Measurements from ENCODE around the gene ANGPTL8.

ANGPTL8 gene

GRCh38 chr19:11264452-11265176 is 25.2 kb downstream of the ANGPTL8 start:
- DNase-seq = no peak

DNA sequence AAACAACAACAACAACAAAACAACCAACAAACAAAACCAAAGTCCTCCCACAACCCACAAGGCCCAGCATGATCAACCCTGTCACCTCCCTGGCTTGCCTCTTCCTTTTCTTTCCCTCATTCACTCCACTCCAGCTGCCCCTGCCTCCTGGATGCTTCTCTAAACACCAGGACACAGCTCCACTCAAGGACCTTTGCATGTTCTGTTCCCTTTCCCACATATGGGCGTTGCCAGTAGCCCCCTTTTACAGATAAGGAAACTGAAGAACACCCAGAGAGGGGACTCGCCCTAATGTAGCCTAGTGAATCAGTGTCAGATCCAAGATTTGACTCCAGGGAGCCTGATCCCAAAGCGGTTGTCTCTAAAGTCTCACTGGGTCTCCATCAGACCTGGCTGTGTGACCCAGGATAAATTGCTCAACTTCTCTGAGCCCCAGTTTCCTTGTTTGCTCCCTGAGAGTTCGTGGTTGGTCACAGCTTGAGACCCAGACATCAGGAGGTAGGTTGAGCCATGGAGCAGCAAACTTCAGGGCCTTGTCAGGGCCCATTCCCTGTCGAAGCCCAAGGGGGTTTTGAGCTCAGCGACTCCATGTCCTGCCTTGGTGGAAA is 25.9 kb downstream of the ANGPTL8 start:
- no peak for DNase-seq

DNA sequence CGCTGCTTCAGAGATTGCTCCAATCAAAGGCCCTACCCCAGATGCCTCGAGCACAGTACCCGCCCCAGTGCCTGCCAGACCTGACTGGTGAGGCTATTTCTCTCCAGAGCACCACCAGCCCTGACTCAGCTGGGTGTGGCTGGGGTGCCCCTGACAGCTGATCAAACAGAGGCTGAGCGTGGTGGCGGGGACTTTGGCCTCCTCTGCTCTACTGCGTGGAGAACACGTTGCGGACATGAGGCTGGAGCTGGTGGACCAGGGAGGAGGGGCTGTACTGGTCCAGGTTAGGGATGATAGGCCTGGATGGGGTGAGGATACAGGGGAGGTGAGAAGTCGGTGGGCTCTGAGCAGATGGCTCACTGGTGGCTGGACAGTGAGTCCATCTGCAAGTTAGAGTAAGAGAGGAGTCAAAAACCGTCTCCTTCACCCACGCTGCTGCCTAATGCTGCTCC is 26.4 kb downstream of the ANGPTL8 start:
- no peak for DNase-seq

DNA sequence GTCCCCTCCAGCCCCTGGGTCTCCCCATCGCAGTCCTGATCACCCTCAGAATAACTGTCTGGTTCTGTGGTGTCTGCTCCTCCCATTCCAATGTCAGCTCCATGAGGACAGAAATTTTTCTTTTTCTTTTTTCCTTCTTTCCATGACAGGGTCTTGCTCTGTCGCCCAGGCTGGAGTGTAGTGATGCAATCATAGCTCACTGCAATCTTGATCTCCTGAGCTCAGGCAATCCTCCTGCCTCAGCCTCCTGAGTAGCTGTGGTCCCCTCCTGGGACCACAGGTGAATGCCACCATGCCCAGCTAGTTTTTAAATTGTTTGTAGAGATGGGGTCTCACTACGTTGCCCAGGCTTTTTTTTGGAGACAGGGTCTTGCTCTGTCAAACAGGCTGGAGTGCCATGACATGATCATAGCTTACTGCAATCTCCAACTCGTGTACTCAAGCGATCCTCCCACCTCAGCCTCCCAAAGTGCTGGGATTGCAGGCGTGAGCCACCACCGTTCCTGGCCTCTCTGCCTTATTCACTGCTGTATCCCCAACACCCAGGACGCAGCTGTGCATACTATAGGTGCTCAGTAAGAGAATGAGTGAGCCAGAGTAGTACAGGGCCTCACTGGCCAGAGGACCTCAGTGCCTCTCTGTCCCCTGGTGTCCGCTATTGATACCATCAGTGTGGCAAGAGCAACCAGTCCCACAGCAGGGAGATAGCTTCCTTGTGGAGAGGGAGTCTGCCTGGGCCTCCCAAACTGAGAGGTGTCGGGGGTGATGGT is 28.1 kb downstream of the ANGPTL8 start:
- DNase-seq = no peak

DNA sequence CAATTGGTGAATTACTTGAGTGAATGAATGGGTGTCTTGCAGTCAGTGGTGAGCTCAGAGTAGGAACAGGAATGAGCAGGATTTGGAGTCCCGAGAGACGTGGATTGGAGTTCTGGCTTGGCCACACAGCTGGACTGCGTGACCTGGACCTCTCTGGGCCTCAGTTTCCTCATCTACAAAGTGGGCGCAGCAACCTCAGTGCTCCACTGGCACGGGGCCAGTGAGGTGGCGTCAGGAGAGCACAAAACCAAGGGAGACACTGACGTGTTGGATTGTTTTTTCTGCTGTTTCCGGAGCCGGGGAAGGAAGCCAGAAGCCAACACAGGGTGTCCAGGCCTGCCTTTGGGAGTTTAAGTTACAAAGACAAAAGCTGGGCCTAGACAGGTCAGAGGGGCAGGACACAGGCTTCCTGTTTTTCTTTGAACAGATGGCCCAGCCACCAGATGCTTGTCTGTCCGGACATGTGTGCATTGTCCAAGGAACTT is 29.4 kb downstream of the ANGPTL8 start:
- no peak for DNase-seq

DNA sequence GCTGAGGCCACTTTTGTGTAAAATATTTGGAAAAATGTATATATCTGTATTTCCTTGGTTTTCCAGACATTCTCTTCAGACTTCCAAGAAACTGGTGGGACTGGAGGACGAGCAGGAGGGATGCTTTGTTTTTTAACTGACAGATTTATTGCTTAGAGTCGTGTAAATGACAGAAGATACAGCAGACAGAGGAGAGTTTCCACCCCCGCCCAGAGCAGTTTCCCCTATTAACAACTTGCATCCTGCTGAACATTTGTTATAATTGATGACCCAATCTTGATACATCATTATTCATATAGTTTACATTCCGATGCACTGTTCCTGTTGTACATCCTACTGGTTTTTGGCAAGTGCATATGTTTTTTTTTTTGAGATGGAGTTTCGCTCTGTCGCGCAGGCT is 30.0 kb downstream of the ANGPTL8 start:
- no peak for DNase-seq

GRCh38 chr19:11273296-11273695 is 33.9 kb downstream of the ANGPTL8 start:
- no peak for DNase-seq

GRCh38 chr19:11273989-11274388 is 34.6 kb downstream of the ANGPTL8 start:
- no peak for DNase-seq

DNA sequence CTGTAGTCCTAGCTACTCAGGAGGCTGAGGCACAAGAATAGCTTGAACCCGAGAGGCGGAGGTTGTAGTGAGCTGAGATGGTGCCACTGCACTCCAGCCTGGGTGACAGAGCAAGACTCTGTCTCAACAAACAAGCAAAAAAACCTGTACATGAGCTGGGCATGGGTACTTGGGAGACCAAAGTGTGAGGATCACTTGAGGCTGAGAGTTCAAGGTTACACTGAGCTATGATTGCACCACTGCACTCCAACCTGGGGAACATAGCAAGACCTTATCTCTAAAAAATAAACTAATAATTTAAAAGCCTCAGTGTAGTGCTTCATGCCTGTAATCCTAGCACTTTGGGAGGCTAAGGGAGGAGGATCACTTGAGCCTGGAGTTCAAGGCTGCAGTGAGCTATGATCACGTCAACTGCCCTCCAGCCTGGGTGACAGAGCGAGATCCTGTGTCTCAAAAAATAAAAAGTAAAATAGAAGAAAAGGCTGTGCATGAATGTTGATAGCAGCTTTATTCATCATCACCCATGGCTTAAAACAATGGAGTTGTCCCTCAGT is 35.2 kb downstream of the ANGPTL8 start:
- no peak for DNase-seq

GRCh38 chr19:11278670-11279069 is 39.3 kb downstream of the ANGPTL8 start:
- DNase-seq = no peak

DNA sequence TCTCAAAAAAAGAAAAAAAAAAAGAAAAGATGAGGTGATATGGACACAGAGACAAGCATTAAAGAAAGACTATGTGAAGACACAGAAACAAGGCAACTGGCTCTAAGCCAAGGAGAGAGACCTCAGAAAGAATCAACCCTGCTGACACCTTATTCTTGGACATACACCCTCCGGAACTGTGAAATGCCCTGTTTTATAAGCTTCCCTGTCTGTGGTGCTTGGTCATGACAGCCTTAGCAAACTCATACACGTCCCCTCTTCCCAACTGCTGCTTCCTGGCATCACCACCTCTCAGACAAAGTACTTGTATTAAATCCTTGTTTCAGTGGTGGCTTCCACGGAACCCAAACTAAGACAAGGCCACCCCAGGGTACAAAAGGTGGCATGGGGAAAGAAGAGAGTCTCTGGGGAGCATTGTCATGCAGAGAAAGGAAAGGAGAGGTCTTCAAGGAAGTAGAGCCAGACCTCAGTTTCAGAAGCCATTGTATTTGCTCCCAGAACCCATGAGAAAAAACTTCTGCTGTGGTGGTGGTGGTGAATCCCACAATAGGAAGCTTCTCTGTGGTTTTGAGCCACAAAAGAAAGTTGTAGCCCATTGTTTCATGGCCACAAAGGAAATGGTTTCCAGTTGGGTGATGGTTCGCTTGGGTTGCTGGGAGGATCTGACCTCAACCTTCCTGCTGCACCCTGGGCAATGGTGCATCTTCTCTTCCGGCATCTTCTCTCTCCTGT is 40.3 kb downstream of the ANGPTL8 start:
- DNase-seq = no peak

GRCh38 chr19:11281356-11282049 is 42.1 kb downstream of the ANGPTL8 start:
- no peak for DNase-seq

- no peak for DNase-seq
Observed at GRCh38 chr19:11284515-11284914, 45.1 kb downstream of the ANGPTL8 start.

- no peak for DNase-seq
Observed at GRCh38 chr19:11286312-11286974, 47.0 kb downstream of the ANGPTL8 start.

GRCh38 chr19:11288349-11288748 is 48.9 kb downstream of the ANGPTL8 start:
- DNase-seq = peak; percentile 16

DNA sequence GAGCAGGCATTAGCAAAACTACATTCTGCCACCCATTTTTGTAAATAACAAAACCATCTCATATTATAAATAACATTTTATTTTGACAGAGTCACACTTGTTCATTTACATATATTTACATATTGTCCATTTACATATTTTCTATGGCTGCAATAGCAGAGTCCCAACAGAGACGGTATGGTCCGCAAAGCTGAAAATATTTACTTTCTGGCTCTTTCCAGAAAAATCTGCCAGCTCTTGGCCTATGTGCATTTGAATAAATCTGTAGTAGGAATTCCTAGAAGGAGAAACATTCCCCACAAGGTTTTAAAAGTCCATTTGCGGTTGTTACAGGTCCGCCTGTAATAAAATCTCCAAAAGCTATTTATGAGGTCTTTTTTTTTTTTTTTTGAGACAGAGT is 50.8 kb downstream of the ANGPTL8 start:
- no peak for DNase-seq

DNA sequence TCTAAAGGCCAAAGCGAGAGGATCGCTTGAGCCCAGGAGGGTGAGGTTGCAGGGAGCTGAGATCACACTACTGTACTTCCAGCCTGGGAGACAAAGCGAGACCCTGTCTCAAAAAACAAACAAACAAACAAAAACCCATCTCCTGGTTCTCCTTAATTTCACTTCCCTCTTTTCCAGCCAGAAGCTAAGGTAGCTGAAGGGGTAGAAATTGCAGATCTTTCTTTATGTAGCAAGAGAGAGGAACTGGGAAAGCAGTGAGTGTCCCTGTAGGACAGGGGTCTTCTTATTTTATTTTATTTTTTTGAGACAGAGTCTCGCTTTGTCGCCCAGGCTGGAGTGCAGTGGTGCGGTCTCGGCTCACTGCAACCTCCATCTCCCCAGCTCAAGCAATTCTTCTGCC is 52.0 kb downstream of the ANGPTL8 start:
- DNase-seq = no peak
